ENCODE measurements around the gene TRIM33.
"Not testable (repeated sequence)": the region's sequence is repeated elsewhere in the genome, so short reads cannot be mapped to it uniquely, and the experiment has no call there.

Gene TRIM33

DNA sequence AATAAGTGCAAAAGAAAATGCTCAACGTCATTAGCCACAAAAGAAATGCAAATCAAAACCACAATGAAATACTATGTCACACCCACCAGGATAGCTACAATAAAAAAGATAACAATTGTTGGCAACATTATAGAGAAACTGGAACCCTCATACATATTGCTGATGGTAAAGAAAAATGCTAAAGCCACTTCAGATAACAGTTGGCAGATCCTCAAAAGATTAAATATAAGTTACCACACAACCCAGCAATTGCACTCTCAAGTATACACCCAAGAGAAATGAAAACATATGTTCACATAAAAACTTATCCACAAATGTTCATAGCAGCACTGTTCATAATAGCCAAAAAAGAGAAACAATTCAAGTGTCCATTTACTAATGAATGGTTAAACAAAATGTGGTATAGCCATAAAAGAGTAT lies 20.7 kb downstream of the TRIM33 start:
- TF ChIP-seq, protein P1, sequence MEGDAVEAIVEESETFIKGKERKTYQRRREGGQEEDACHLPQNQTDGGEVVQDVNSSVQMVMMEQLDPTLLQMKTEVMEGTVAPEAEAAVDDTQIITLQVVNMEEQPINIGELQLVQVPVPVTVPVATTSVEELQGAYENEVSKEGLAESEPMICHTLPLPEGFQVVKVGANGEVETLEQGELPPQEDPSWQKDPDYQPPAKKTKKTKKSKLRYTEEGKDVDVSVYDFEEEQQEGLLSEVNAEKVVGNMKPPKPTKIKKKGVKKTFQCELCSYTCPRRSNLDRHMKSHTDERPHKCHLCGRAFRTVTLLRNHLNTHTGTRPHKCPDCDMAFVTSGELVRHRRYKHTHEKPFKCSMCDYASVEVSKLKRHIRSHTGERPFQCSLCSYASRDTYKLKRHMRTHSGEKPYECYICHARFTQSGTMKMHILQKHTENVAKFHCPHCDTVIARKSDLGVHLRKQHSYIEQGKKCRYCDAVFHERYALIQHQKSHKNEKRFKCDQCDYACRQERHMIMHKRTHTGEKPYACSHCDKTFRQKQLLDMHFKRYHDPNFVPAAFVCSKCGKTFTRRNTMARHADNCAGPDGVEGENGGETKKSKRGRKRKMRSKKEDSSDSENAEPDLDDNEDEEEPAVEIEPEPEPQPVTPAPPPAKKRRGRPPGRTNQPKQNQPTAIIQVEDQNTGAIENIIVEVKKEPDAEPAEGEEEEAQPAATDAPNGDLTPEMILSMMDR (IDR thresholded peaks at IDR 0.05; ENCODE audit: insufficient read depth, low read depth, low read length, missing control alignments), result no peak
- no peak for DNase-seq (ENCODE audit: low read depth)
- no peak overlapping the region for H3K4me3 ChIP-seq (ENCODE audit: low read depth, low read length)

DNA sequence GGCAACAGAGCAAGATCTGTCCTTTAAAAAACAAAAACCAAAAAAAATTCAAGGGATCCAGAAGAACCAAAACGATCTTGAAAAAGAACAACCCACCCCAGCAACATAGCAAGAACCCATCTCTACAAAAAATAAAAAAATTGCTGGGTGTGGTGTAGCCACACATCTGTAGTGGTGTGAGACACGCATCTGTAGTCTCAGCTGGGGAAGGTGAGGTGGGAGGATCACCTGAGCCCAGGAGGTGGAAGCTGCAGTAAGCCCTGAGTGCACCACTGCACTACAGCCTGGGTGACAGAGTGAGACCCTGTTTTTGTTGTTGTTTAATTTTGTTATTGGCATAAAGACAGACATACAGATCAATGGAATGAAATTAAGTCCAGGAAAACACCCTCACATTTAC lies 22.3 kb downstream of the TRIM33 start:
- no peak for DNase-seq (ENCODE audit: low read depth)
- H3K4me3 ChIP-seq (ENCODE audit: low read depth, low read length), result no peak overlapping the region
- TF ChIP-seq, protein P1 (IDR thresholded peaks at IDR 0.05; ENCODE audit: insufficient read depth, low read depth, low read length, missing control alignments), result no peak

DNA sequence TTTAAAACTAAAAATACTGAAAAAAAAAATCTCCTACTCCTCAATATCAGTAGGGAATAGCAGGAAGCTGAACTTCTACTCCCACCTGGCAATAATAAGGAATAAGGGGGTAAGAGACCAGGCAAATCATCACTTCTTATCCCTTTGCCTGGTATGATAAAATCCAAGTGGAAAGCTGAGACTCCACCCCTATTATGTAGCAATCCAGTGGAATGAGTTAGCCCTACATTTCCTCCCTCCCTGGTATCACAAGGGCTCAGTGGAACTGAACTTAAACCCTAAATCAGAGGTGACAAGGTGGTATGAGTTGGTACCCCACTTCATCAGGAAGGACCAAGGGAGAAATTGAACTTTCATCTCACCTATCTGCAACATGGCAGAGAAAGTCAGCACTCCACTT lies 25.7 kb downstream of the TRIM33 start:
- TF ChIP-seq, protein P1 (IDR thresholded peaks at IDR 0.05; ENCODE audit: insufficient read depth, low read depth, low read length, missing control alignments), result no peak
- DNase-seq (ENCODE audit: low read depth), result no peak
- no peak overlapping the region for H3K4me3 ChIP-seq (ENCODE audit: low read depth, low read length)

DNA sequence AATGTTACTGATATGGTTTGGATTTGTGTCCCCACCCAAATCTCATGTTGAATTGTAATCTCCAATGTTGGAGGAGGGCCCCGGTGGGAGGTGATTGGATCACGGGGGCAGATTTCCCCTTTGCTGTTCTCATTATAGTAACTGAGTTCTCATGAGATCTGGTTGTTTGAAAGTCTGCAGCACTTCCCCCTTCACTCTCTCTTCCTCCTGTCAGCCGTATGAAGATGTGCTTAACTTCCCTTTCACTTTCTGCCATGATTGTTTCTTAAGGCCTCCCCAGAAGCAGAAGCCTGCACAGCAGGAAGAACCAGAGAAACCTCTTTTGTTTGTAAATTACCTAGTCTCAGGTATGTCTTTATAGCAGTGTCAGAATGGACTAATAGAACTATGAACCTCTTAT lies 28.4 kb downstream of the TRIM33 start:
- TF ChIP-seq, protein P1 (IDR thresholded peaks at IDR 0.05; ENCODE audit: insufficient read depth, low read depth, low read length, missing control alignments), result no peak
- H3K4me3 ChIP-seq (ENCODE audit: low read depth, low read length), result no peak overlapping the region
- DNase-seq (ENCODE audit: low read depth), result peak; percentile 70

DNA sequence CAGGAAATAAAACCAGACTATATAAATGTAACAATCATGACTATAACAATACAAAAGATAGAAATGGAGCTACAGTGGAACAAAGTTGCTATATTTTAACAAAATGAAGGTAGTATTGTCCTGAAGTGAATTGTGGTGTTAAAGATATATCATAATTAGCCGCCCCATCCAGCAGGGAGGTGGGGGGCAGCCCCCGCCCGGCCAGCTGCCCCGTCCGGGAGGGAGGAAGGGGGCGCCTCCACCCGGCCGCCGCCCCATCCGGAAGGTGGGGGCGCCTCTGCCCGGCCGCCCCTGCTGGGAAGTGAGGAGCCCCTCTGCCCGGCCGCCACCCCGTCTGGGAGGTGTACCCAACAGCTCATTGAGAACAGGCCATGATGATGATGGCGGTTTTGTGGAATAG lies 31.4 kb downstream of the TRIM33 start:
- not testable (repeated sequence) for H3K4me3 ChIP-seq (ENCODE audit: low read depth, low read length); DNase-seq (ENCODE audit: low read depth)

DNA sequence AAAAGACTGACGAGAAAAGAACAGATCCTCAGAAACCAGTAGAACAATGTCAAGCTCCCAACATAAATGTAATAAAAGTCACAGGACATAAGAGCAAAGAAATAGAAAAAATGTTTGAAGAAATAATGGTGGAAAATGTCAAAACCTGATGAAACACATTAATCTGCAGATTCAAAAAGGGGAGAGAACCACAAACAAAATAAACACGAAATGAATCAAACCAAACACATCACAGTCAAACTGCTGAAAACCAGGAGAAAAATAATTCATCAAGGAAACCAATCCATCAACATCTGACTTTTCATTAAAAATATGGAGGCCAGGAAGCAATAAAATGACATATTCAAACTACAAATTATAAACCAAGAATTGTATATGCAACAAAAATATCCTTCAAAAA lies 31.9 kb downstream of the TRIM33 start:
- TF ChIP-seq, protein P1 (IDR thresholded peaks at IDR 0.05; ENCODE audit: insufficient read depth, low read depth, low read length, missing control alignments), result no peak
- no peak overlapping the region for H3K4me3 ChIP-seq (ENCODE audit: low read depth, low read length)
- DNase-seq (ENCODE audit: low read depth), result no peak

DNA sequence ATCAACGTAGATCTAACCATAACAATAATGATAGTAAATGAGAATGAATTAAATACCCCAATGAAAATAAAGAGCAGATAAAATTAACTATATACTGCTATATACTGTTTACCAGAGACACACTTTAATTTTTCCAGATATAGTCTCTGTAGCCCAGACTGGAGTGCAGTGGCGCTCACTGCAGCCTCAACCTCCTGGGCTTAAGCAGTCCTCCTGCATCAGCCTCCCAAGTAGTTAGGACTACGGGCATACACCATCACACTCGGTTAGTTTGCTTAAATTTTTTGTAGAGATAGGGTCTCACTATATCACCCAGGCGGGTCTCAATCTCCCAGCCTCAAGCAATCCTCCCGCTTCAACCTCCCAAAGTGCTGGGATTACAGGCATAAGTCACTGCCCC lies 37.2 kb downstream of the TRIM33 start:
- no peak for DNase-seq (ENCODE audit: low read depth)
- TF ChIP-seq, protein P1 (IDR thresholded peaks at IDR 0.05; ENCODE audit: insufficient read depth, low read depth, low read length, missing control alignments), result no peak
- H3K4me3 ChIP-seq (ENCODE audit: low read depth, low read length), result no peak overlapping the region

Measured in GM12865 (cell line).